LHCN-M2 (cell line): ENCODE data around the gene ITK. TPM values are rescaled to one million over a fixed set of nuclear protein-coding genes. Genes with fewer than 3 reads are reported as not detected.

Experiments
- total RNA-seq: library from RNA; depleted of rRNA; stranded (reverse); fragments of >200 nt; gene quantifications from 2 replicates; pipeline ENCODE4 v1.2.3, GENCODE V29; 2014; rRNA removed

Gene ITK
- total RNA-seq, 1 experiment from 2014 or later, result 0.06 TPM

Other genes starting within 250 kb of the ITK start
- gene TIMD4, start 217.6 kb upstream of the ITK start, total RNA-seq, result not detected in 2 replicates
- gene HAVCR1, start 121.7 kb upstream of the ITK start, total RNA-seq, result not detected in 2 replicates
- 0.06 and 0.17 TPM in 2 replicates for gene HAVCR2, start 71.8 kb upstream of the ITK start, total RNA-seq
- 11.5 and 13.0 TPM in 2 replicates for gene MED7, start 38.0 kb upstream of the ITK start, total RNA-seq
- gene GARIN3, start 14.6 kb upstream of the ITK start, total RNA-seq, result not detected in 2 replicates
- gene CYFIP2, start 85.3 kb downstream of the ITK start, total RNA-seq, result 6.1 and 9.9 TPM in 2 replicates